Astrocyte of the hippocampus (primary cell): Measurements from ENCODE around the gene CYB561D2.

Experiments
- DNase-seq: peaks from one replicate; pipeline ENCODE4 v3.0.0; 2011; ENCODE audit warnings: low read depth, low spot score

The CYB561D2 gene

GRCh38 chr3:50365080-50365841 lies 14.6 kb downstream of the CYB561D2 start:
- peak; percentile 80 for DNase-seq

- DNase-seq = no peak
Measured at GRCh38 chr3:50365842-50366220, 15.2 kb downstream of the CYB561D2 start.

GRCh38 chr3:50369012-50369670 lies 18.5 kb downstream of the CYB561D2 start:
- no peak for DNase-seq

GRCh38 chr3:50370594-50370993 lies 19.9 kb downstream of the CYB561D2 start:
- DNase-seq = no peak

- no peak for DNase-seq
Measured at GRCh38 chr3:50371133-50371685, 20.5 kb downstream of the CYB561D2 start.

- DNase-seq = peak; percentile 20
Measured at GRCh38 chr3:50372349-50372748, 21.7 kb downstream of the CYB561D2 start.

GRCh38 chr3:50373146-50374051 lies 22.7 kb downstream of the CYB561D2 start:
- no peak for DNase-seq

- DNase-seq = no peak
Measured at GRCh38 chr3:50374363-50375257, 23.9 kb downstream of the CYB561D2 start.

- DNase-seq = no peak
Measured at GRCh38 chr3:50375258-50375931, 24.7 kb downstream of the CYB561D2 start.

- DNase-seq = no peak
Measured at GRCh38 chr3:50378024-50378423, 27.4 kb downstream of the CYB561D2 start.

- DNase-seq = no peak
Measured at GRCh38 chr3:50378757-50379156, 28.1 kb downstream of the CYB561D2 start.

- no peak for DNase-seq
Measured at GRCh38 chr3:50380405-50381085, 29.9 kb downstream of the CYB561D2 start.

- no peak for DNase-seq
Measured at GRCh38 chr3:50381383-50381782, 30.7 kb downstream of the CYB561D2 start.

- no peak for DNase-seq
Measured at GRCh38 chr3:50382722-50383121, 32.1 kb downstream of the CYB561D2 start.

GRCh38 chr3:50383750-50384149 lies 33.1 kb downstream of the CYB561D2 start:
- DNase-seq = no peak

GRCh38 chr3:50385754-50386153 lies 35.1 kb downstream of the CYB561D2 start:
- DNase-seq = no peak

- peak; percentile 56 for DNase-seq
Measured at GRCh38 chr3:50388016-50388719, 37.5 kb downstream of the CYB561D2 start.

- peak; percentile 79 for DNase-seq
Measured at GRCh38 chr3:50388720-50389413, 38.2 kb downstream of the CYB561D2 start.

- no peak for DNase-seq
Measured at GRCh38 chr3:50389414-50389767, 38.7 kb downstream of the CYB561D2 start.
